NCI-H82 treated with DMSO at 0.1 percent for 48 hours (cell line): ENCODE measurements around the gene GPR107.

Source experiments
- DNase-seq: peaks from one replicate; lab custom pipeline; 2025; ENCODE audit not compliant: unreplicated experiment; lab: John Stamatoyannopoulos, UW

The GPR107 gene

DNA sequence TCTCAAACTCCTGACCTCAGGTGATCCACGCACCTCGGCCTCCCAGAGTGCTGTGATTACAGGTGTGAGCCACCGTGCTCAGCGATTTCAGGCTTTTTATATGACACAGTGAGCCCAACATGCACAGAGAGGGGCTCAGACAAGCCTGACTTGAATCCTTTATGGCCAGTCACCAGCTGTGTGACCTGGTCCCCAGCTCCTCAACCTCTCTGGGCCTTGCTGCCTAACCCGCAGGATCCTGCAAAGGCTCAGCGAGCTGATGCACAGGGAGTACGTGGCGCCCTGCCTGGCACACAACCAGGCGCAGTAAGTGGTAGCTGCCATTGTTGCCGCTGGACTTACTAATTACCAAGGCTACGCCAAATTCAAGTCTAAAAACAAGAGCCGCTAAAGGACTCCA, 101.9 kb downstream of the GPR107 start:
- no peak for DNase-seq

GRCh38 chr9:130156672-130157071, 103.0 kb downstream of the GPR107 start:
- DNase-seq = no peak

DNA sequence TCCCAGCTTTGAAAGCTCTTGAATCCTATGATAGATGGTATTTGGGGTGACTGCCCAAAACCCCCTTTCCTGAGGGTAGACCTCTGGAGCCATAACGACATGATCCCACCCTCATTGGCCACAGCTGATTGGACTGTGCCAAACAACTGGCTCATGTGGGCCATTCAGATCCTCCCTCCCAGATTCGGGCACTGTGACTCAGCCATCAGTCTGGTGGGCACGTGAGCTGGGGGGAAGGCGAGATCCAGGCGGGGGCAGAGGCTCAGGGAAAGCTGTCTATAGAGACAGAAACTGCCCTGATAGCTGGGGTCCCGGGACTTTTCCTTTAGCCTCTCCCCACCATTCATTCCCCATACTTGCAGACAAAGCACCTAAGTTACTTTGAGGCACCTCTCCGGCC, 103.4 kb downstream of the GPR107 start:
- no peak for DNase-seq

DNA sequence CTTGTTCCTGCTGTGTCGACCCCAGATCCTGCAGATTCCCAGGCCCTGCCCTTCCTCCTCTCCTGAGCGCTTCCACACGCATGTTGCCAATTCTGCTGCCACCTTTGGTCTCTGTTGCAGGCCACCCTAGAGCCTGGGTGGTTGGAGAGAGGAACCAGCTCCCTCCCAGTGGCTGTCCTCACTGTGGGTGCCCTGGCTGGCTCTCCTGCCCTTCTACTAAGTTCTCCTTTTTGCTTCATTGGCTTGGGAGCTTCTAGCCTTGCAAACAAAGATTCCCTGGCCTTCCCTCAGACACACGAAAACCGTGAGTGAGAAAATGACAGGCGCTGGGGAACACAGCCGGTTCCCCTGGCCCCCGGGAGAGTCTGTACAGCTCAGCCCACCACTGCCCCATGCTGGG, 104.3 kb downstream of the GPR107 start:
- no peak for DNase-seq

DNA sequence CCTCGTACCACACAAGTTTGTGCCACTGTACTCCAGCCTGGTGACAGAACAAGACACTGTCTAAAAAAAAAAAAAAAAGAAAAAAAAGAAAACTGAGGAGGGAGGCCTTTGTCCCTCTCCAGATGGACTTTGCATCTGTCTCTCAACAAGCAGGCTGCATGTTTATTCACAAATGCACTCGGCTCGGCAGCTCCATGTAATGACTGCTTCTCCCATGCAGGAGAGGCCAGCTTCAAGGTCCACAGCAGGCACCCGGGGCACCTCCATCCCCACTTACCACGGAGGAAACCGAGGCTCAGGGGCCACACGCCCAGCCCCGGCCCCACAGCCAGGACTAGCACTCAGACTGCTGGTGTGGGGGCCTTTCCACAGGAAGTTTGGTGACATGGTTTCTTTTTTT, 105.4 kb downstream of the GPR107 start:
- DNase-seq = no peak

- DNase-seq = no peak
Observed at GRCh38 chr9:130159915-130160670, 106.4 kb downstream of the GPR107 start.

DNA sequence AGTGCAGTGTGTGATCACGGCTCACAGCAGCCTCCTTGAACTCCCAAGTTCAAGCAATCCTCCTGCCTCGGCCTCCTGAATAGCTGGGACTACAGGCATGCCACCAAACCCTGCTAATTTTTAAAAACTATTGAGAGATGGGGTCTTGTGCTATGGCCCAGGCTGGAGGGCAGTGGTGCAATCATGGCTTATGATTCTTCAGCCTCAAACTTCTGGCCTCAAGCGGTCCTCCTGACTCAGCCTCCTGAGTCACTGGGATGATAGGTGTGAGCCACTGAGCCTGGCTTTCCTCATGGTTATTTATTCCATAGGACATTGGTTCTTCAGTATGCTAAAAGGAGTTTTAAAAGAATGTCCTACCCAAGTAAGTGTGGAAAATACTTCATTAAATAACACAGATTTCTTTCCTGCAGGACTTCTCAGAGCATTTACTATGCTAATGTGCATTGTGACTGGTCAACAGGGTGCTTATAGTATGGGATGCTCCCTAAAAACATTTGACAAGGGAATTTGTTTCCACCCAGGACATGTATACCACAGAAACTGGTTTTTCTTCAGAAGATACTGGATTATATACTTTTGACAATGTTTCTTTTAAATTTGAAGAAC, 107.3 kb downstream of the GPR107 start:
- no peak for DNase-seq

GRCh38 chr9:130165579-130165978, 111.9 kb downstream of the GPR107 start:
- no peak for DNase-seq

DNA sequence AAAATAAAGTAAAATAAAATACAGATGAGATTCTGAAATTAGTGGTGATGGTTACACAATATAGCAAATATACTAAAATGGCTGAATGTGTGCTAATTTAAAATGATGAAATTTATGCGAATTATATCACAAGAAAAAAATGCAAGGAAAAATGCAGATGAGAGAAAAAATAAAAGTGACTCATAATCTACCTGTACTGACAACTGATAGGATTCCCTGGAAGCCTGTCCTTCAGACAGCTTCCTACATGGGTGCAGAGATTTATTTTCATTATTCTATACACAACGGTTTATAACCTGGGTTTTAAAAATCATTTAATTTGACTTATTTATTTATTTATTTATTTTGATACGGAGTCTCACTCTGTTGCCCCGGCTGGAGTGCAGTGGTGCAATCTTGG, 112.7 kb downstream of the GPR107 start:
- DNase-seq = no peak

GRCh38 chr9:130167927-130168326, 114.2 kb downstream of the GPR107 start:
- no peak for DNase-seq

DNA sequence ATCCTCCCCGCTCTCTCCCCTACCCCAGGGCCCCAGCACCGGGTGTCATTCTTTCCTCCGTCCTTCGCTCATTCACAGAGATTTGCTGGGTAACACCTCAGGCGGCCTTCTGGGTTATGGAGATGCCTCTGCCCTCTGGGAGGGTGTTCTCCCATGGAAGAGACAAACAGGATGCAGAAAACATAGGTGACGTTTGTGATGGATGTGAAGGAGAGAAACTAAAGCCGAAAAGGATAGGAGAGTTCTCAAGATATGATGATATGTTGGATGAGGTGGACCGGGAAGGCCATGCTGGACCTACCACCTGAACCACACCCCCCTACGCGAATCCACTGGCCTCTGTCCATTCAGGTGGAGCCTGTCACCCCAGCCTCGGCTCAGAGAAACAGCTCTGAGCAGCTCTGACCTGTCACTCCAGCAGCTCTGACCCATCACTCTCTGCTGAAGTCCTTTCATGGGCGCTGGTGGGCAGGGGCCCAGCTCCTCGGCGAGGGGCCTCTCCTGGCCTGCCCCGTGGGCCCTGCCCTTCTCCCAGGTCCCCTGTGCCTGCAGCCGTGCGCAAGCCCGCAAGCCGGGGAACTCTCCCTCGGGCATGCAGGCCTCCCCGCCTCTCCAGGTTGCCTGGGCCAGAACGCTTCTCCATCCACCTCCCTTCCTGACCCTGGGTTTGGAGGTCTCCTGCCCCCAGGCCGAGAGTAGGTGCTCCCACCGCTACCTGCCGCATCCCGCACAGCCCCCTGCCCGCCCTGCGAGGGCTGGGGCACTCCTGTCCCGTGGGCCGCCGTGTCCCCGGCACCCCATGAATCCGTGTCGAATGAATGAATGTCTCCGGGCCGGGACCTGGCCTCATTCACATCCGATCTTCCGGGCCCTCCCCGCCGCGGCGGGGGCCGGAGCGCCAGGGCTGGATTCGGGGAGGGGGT, 117.8 kb downstream of the GPR107 start:
- no peak for DNase-seq

- DNase-seq = no peak
Observed at GRCh38 chr9:130172161-130172857, 118.6 kb downstream of the GPR107 start, which contains the start of gene NCS1. NCS1 (plus strand) TSS chr9:130172404; CDS start chr9:130172664, 260 bp downstream.

DNA sequence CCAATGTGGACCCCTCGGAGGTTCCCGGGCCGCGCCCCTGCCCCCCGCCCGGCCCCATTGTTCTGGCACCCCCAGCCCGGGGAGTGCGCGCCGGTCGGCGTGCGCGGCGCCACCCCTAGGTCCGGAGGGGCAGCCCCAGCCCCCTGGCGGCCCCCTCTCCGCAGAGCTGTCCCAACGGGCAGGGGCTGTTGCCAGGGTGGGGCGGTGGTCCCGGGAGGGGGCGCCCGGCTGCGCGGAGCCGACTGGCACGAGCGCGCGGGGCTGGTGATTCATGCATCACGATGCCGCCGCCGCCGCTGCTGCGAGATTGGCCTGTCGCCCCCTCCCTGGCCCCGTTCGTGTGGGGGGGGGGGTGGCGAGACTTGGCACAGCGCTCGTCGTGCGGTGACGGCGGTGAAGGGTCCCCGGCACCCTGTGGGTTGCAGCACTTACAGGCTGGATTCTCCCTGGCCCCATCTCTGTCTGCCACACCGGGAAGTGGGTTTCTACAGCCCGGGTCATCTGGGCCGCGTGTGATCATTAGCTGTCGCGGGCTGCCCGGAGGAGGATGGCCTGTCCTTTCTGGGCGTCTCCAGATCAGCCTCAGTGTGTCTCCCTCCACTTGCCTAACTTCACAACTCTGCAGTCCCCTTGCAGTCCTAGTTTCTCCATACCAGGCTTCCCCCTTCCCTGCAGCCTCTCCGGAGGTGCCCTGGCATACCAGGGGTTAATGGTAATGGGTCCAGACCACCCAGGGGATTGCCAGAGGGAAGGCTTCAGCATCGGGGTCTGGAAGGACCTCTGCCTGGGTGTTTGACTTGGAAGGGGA, 119.4 kb downstream of the GPR107 start:
- no peak for DNase-seq

DNA sequence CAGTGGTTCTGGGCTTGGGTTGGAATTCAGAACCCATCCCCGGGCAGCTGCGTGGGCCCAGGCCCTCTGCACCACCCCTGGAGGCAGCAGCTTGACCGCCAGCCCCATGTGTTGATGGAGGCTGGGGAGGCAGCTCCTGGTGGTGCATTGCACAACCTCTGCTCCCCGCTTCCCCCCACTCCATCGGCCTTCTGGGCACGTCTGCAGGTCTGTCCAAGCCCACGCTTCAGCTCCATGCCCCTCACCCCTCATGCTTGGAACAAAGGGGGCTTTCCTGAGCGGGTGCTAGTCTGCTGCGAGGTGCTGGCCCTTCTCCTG, 119.9 kb downstream of the GPR107 start:
- DNase-seq = no peak

- no peak for DNase-seq
Observed at GRCh38 chr9:130174025-130174424, 120.3 kb downstream of the GPR107 start.

DNA sequence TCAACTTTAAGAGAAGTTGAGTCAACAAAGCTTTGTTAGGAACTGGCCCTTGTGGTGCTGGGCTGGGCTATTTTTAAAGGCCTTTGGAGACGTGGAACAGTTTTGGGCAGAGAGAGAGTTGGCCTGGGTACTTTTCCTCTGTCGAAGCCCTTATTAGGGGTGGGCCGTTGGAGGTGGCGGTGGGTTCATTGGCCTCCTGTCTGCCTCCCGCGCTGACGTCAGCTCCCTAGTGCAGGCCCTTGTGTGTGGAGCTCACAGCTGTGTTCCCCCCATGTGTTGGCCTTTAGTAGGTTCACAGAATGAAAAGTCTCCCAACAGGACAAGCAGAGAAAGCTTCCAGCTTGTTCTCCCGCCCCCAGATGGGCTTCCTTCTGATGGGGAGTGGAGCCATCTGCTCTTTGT, 121.2 kb downstream of the GPR107 start:
- no peak for DNase-seq

DNA sequence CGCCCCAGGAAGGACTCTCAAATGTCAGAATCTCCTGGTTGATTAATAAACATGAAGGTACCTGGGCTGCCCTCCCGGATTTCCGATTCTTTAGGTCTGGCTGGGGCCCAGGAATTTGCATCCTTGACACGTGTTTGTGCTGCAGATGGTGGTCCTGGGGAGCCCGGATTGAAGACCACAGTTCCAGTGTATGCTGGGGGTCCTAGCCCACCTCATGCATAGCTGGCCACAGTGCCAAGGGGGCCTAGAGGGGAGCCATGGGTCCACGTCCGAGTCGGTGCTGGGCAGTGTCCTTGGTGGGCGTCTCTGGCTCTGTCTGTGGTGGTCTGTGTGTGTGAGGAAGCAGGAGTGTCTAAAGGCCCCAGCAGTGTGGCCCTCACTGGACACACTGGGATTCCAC, 121.6 kb downstream of the GPR107 start:
- no peak for DNase-seq

DNA sequence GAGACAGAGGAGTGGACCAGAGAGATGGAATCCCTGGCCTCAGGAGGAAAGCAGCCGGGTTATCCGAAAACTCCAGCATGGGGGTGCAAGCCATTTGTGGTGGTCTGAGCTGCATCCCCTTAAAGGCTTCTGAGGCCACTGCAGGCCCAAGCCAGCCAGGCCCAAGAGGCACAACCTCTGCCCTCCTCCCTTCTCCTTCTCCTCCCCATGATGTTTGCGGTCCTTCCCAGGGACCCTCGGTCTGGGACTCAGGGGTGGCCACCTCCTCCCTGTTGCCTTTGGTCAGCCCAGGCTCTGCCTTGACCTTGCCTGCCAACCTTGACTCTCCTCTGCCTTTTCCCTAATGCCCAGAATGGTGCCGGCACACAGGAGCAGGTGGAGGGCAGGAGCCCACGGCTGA, 123.1 kb downstream of the GPR107 start:
- DNase-seq = no peak

DNA sequence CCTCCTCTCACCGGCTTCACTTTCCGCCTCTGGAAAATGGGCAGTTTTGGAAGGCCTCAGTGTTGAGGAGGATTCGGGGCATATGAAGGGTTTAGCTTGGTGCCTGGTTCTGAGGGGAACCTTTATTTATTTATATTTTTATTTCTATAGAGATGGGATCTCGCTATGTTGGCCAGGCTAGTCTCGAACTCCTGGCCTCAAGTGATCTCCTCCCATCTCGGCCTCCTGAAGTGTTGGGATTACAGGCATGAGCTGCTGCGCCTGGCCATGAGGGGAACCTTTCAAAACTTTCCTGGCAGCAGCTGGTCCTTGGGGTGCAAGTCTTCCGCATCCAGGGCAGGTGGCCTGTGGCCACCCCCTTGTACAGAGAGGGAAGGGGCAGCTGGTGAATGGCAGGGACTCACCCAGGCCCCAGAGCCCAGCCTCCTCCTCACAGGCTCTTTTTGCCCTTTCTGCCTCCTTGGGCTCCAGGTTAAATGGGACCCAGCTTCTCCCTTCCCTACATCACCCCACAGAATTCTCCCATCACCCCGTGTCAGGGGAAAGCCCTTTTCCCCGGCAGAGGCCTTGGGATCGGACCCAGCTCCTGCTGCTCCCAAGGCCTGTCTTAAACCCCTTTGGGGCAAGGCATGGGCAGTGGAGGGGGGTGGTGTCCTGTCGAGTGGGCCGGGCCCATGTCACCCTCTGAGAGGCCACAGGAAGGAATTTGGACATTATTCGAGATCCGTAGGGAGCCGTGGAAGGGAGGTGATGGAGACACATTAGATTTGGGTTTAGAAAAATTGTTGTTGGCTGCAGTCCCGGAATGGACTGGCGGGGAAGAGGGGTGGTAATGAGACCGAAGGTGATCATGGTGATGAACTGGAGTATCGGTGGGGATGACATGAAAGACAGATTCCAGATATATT, 124.4 kb downstream of the GPR107 start:
- DNase-seq = no peak
